GM23248 (cell line): ENCODE data around the gene CNNM4.

Source experiments
- EZH2 ChIP-seq: fragments of 200-600 bp; sonication (generic); IDR thresholded peaks from 2 replicates; pipeline ENCODE4 v1.6.1; 2018; ENCODE audit warnings: antibody characterized with exemption, mild to moderate bottlenecking; ENCODE audit not compliant: insufficient read depth, poor library complexity, severe bottlenecking
- EZH2phosphoT487 ChIP-seq: fragments of 200-600 bp; sonication (generic); IDR thresholded peaks from 2 replicates; pipeline ENCODE4 v1.6.1; 2018; ENCODE audit warnings: antibody characterized with exemption, moderate library complexity, mild to moderate bottlenecking, low read depth; ENCODE audit not compliant: insufficient read depth

DNA sequence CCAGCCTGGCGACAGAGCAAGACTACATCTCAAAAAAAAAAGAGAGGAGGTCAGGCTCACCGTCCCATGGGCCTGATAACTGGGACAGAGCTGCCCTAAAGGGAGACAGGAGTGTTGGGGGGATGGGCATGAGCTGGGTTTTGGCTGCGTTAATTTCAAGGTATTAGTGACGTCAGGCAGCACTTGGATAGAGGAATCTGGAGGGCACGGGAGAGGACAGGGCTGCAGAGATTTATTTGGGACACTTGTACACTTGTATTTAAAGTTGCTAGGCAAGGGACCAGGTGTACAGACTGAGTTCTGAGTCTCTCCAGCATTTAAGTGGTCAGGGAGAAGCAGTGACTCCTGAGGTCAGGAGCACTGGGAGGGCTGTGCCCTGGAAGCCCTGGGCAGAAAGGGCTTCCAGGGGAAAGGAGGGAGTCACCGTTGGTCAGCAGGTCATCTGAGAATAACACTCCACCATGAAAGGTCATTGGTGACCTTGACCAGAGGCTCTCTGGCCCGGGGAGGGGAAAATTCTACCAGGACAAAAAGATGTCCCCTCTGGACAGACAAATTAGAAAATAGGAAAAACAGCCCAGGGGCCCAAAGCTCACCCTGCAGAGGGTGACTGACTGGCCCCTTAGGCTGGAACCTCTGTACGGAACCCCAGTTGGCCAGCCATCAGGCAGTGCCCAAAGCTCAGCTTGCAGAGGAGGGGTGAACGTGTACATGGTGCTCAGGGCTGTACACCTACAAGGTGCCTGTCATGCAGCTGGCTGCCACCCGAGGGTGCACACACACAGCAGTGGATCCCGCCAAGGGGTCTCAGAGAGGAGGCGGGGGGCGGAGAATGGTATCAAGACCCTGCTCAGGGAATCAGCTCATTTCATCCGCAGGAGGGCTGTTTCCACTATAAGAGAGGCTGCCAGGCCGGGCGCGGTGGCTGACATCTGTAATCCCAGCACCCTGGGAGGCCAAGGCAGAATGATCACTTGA is 32.4 kb downstream of the CNNM4 start:
- TF ChIP-seq EZH2 (no peak), EZH2phosphoT487 (no peak)
